Astrocyte (in vitro differentiated cells and primary cell): ENCODE data around the gene ARHGAP12. TPM values are rescaled to one million over a fixed set of nuclear protein-coding genes. Genes with fewer than 3 reads are reported as not detected.

Experiments
- DNase-seq: peaks from one replicate; pipeline ENCODE4 v3.0.0-alpha.2; 2010; ENCODE audit warnings: low read depth
- FAIRE-seq: peaks from 2 replicates; lab custom pipeline; 2011; peaks lifted over from hg19 to GRCh38; lab: Jason Lieb, UNC
- H2AFZ ChIP-seq: 2 replicates; pipeline ENCODE4 v1.6.0; 2012; ENCODE audit warnings: low read depth, low read length, inconsistent platforms
- H3K27ac ChIP-seq: 2 replicates; pipeline ENCODE4 v1.5.1; 2011; ENCODE audit warnings: low read depth, low read length, inconsistent platforms
- H3K27me3 ChIP-seq: 2 replicates; pipeline ENCODE4 v1.6.0; 2011; ENCODE audit warnings: low read length, inconsistent platforms; ENCODE audit not compliant: insufficient read depth
- H3K36me3 ChIP-seq: 2 replicates; pipeline ENCODE4 v1.5.1; 2011; ENCODE audit warnings: low read length, inconsistent platforms; ENCODE audit not compliant: insufficient read depth
- H3K4me1 ChIP-seq: 2 replicates; pipeline ENCODE4 v1.5.1; 2011; ENCODE audit warnings: low read length, inconsistent platforms; ENCODE audit not compliant: insufficient read depth
- H3K4me2 ChIP-seq: 2 replicates; pipeline ENCODE4 v1.6.0; 2012; ENCODE audit warnings: low read length, inconsistent platforms
- H3K4me3 ChIP-seq: 2 replicates; pipeline ENCODE4 v1.5.1; 2011; ENCODE audit warnings: low read depth, mild to moderate bottlenecking, low read length, inconsistent platforms; ENCODE audit not compliant: insufficient read depth
- H3K79me2 ChIP-seq: 2 replicates; pipeline ENCODE4 v1.6.0; 2012; ENCODE audit warnings: mild to moderate bottlenecking, low read length, inconsistent platforms; ENCODE audit not compliant: insufficient read depth
- H3K9ac ChIP-seq: 2 replicates; pipeline ENCODE4 v1.6.0; 2012; ENCODE audit warnings: mild to moderate bottlenecking, low read length, inconsistent platforms
- H3K9me3 ChIP-seq: 2 replicates; pipeline ENCODE4 v1.5.1; 2012; ENCODE audit warnings: low read depth, mild to moderate bottlenecking, low read length, inconsistent platforms; ENCODE audit not compliant: insufficient read depth
- H4K20me1 ChIP-seq: 2 replicates; pipeline ENCODE4 v1.6.0; 2012; ENCODE audit warnings: low read length, inconsistent platforms; ENCODE audit not compliant: insufficient read depth
- H3K27ac Mint-ChIP-seq: one replicate; pipeline ENCODE4 v1.8.0; 2021; ENCODE audit warnings: mild to moderate bottlenecking, mixed read lengths; ENCODE audit not compliant: unreplicated experiment
- H3K27me3 Mint-ChIP-seq: one replicate; pipeline ENCODE4 v1.8.0; 2021; ENCODE audit warnings: low read depth, mixed read lengths; ENCODE audit not compliant: unreplicated experiment
- H3K36me3 Mint-ChIP-seq: one replicate; pipeline ENCODE4 v1.8.0; 2021; ENCODE audit warnings: low read depth, mixed read lengths; ENCODE audit not compliant: unreplicated experiment
- H3K4me1 Mint-ChIP-seq: one replicate; pipeline ENCODE4 v1.8.0; 2021; ENCODE audit warnings: low read depth, mixed read lengths; ENCODE audit not compliant: unreplicated experiment
- H3K4me3 Mint-ChIP-seq: one replicate; pipeline ENCODE4 v1.8.0; 2021; ENCODE audit warnings: mild to moderate bottlenecking, moderate library complexity, mixed read lengths; ENCODE audit not compliant: unreplicated experiment
- H3K9me3 Mint-ChIP-seq: one replicate; pipeline ENCODE4 v1.8.0; 2021; ENCODE audit warnings: mild to moderate bottlenecking, mixed read lengths; ENCODE audit not compliant: unreplicated experiment
- CTCF ChIP-seq: IDR thresholded peaks from 2 replicates; pipeline ENCODE4 v1.5.1; 2011; ENCODE audit warnings: low read depth, mild to moderate bottlenecking, inconsistent platforms, low read length, moderate library complexity; ENCODE audit not compliant: insufficient read depth
- EZH2 ChIP-seq: IDR thresholded peaks from 2 replicates; pipeline ENCODE4 v1.6.1; 2012; ENCODE audit warnings: mild to moderate bottlenecking, low read length, inconsistent platforms; ENCODE audit not compliant: insufficient read depth
- total RNA-seq: library from RNA; stranded (reverse); gene quantifications from 2 replicates; pipeline ENCODE4 v1.2.1, GENCODE V29; 2021

Gene ARHGAP12
- total RNA-seq, 1 donor from 2014 or later, result 24.9 TPM

- H2AFZ ChIP-seq, result no peak overlapping the region
Measured at GRCh38 chr10:31963589-31963980, 35.0 kb upstream of the ARHGAP12 start.

GRCh38 chr10:31962826-31963588 lies 34.4 kb upstream of the ARHGAP12 start:
- H3K36me3 ChIP-seq, result no peaks in the 10 kb centered on the region
- Mint-ChIP-seq H3K27me3 (no peaks in the 10 kb centered on the region), H3K9me3 (peaks cover 9% of the 10 kb centered on the region), H3K4me3 (no peak overlapping the region), H3K36me3 (peaks cover 4% of the 10 kb centered on the region), H3K27ac (no peak overlapping the region), H3K4me1 (peaks cover 11% of the 10 kb centered on the region)
- TF ChIP-seq EZH2, result no peak
- TF ChIP-seq CTCF, result no peak
- H3K27me3 ChIP-seq, result no peaks in the 10 kb centered on the region
- H3K79me2 ChIP-seq, result no peaks in the 10 kb centered on the region
- peaks cover 6% of the 10 kb centered on the region for H3K4me1 ChIP-seq
- H3K27ac ChIP-seq, result no peak overlapping the region
- FAIRE-seq (no peak), DNase-seq (no peak)
- H3K9me3 ChIP-seq, result no peaks in the 10 kb centered on the region
- no peaks in the 10 kb centered on the region for H4K20me1 ChIP-seq
- H2AFZ ChIP-seq, result no peak overlapping the region
- H3K9ac ChIP-seq, result no peak overlapping the region
- no peak overlapping the region for H3K4me2 ChIP-seq
- H3K4me3 ChIP-seq, result no peak overlapping the region

More at GRCh38 chr10:31963589-31963980, 35.0 kb upstream of the ARHGAP12 start:
- Mint-ChIP-seq H3K4me1 (peaks cover 11% of the 10 kb centered on the region), H3K27me3 (no peaks in the 10 kb centered on the region), H3K4me3 (no peak overlapping the region), H3K9me3 (peaks cover 9% of the 10 kb centered on the region), H3K27ac (no peak overlapping the region), H3K36me3 (peaks cover 4% of the 10 kb centered on the region)
- no peaks in the 10 kb centered on the region for H3K27me3 ChIP-seq
- no peak overlapping the region for H3K9ac ChIP-seq
- H3K4me2 ChIP-seq, result no peak overlapping the region
- H3K9me3 ChIP-seq, result no peaks in the 10 kb centered on the region
- H3K4me1 ChIP-seq, result peaks cover 6% of the 10 kb centered on the region
- FAIRE-seq (no peak), DNase-seq (no peak)
- H3K36me3 ChIP-seq, result no peaks in the 10 kb centered on the region
- no peaks in the 10 kb centered on the region for H4K20me1 ChIP-seq
- no peak for TF ChIP-seq EZH2
- TF ChIP-seq CTCF, result no peak
- no peak overlapping the region for H3K27ac ChIP-seq
- H3K4me3 ChIP-seq, result no peak overlapping the region
- H3K79me2 ChIP-seq, result no peaks in the 10 kb centered on the region
